NCI-H1417 treated with DMSO at 0.1 percent for 48 hours (cell line): ENCODE results near the gene MYL4.

Experiments
- DNase-seq: peaks from one replicate; lab custom pipeline; 2025; lab: John Stamatoyannopoulos, UW

MYL4 gene

DNA sequence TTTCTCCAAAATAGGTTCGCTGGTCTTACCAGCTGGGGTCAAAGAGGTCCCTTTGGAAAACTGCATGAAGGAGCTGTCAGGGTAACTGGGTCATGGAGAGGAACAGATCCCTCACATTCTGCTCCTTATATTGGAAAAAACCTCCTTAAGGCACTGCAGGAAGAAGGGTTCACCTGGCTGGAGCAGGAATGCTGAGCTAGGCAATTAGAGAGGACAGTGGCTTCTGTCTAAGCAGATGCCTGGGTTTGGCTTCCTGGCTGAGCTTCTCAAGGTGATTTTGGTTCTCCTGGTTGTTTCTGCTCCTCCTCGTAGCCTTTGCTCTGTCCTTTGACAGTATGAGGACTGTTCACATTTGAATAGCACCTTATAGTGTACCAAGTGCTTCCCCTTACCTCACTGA is 64.1 kb downstream of the MYL4 start:
- DNase-seq, result no peak
